HepG2 (cell line): ENCODE results near the gene PTGR3. TPM values are rescaled to one million over a fixed set of nuclear protein-coding genes. Genes with fewer than 3 reads are reported as not detected.

Experiments
- AGO1 ChIP-seq: fragments of 200-400 bp; formaldehyde crosslinking; IDR thresholded peaks from 2 replicates; pipeline ENCODE4 v1.6.1; 2017; ENCODE audit warnings: mild to moderate bottlenecking, low read depth, low read length, moderate library complexity; ENCODE audit not compliant: poor library complexity, severe bottlenecking
- CEBPG ChIP-seq: IDR thresholded peaks from 2 replicates; pipeline ENCODE4 v1.6.1; 2016
- ERF ChIP-seq: IDR thresholded peaks from 2 replicates; pipeline ENCODE4 v1.6.1; 2018; ENCODE audit warnings: missing biosample characterization, missing genetic modification reagents
- MZF1 ChIP-seq: sonication (generic); formaldehyde crosslinking; IDR thresholded peaks from 2 replicates; pipeline ENCODE4 v1.8.1; 2023; ENCODE audit warnings: mild to moderate bottlenecking, missing genetic modification reagents, borderline replicate concordance
- NR1H2 ChIP-seq: sonication (generic); formaldehyde crosslinking; IDR thresholded peaks from 2 replicates; pipeline ENCODE4 v1.8.1; 2022; ENCODE audit warnings: low read depth, missing genetic modification reagents, borderline replicate concordance
- PHF5A ChIP-seq: IDR thresholded peaks from one replicate; pipeline ENCODE4 v1.6.1; 2018; ENCODE audit warnings: low read depth, missing genetic modification reagents; ENCODE audit not compliant: unreplicated experiment
- PTBP1 ChIP-seq: fragments of 200-400 bp; formaldehyde crosslinking; IDR thresholded peaks from 2 replicates; pipeline ENCODE4 v1.6.1; 2018; ENCODE audit warnings: low read length, low read depth; ENCODE audit not compliant: poor library complexity, severe bottlenecking
- ZC3H4 ChIP-seq: sonication (generic); formaldehyde crosslinking; IDR thresholded peaks from 2 replicates; pipeline ENCODE4 v1.4.0; 2020; ENCODE audit warnings: missing genetic modification reagents, borderline replicate concordance
- ZNF251 ChIP-seq: sonication (generic); formaldehyde crosslinking; IDR thresholded peaks from 2 replicates; pipeline ENCODE4 v1.9.0; 2021; ENCODE audit warnings: mild to moderate bottlenecking, missing genetic modification reagents
- ZNF407 ChIP-seq: sonication (generic); formaldehyde crosslinking; IDR thresholded peaks from one replicate; pipeline ENCODE4 v1.5.1; 2020; ENCODE audit warnings: mild to moderate bottlenecking, missing genetic modification reagents; ENCODE audit errors: not compliant biosample characterization
- ZNF776 ChIP-seq: sonication (generic); formaldehyde crosslinking; IDR thresholded peaks from 2 replicates; pipeline ENCODE4 v1.4.0; 2020; ENCODE audit warnings: mild to moderate bottlenecking, missing genetic modification reagents
- ZSCAN20 ChIP-seq: sonication (generic); formaldehyde crosslinking; IDR thresholded peaks from 2 replicates; pipeline ENCODE4 v1.4.0; 2020; ENCODE audit warnings: missing genetic modification reagents, mild to moderate bottlenecking, borderline replicate concordance
- polyA plus RNA-seq, 8 experiments: library from polyadenylated mRNA; depleted of rRNA in 3 of 8; stranded (reverse) in 7 of 8; unstranded in 1 of 8; fragments of >200 nt; fragmentation: Illumina TruSeq in 4 of 8; extraction: Trizol in 4 of 8; gene quantifications; 2 replicates each; pipeline versions ENCODE4 v1.2.1 to v1.2.3, GENCODE V29; 2011 to 2016; ENCODE audit warnings: low read depth in 4 of 8, missing spikeins in 1 of 8, mixed read lengths in 1 of 8; ENCODE audit not compliant: insufficient read depth in 1 of 8
- total RNA-seq, 5 experiments: library from RNA; depleted of rRNA; stranded (reverse); fragments of >200 nt; fragmentation: Illumina TruSeq; extraction: Trizol; gene quantifications; 2 replicates each; pipeline ENCODE4 v1.2.3, GENCODE V29; 2016; ENCODE audit warnings: low read depth in 1 of 5
- TF ChIP-seq, protein P1 (sequence below): sonication (generic); formaldehyde crosslinking; IDR thresholded peaks from 2 replicates; pipeline ENCODE4 v1.8.1; 2023; ENCODE audit warnings: mild to moderate bottlenecking, missing genetic modification reagents, borderline replicate concordance

Gene PTGR3
- total and polyA plus RNA-seq, 2 of the 13 experiments (the other 11 are each of a cell fraction or from before 2014, with no cell fraction given): 11.5 to 25.3 TPM

DNA sequence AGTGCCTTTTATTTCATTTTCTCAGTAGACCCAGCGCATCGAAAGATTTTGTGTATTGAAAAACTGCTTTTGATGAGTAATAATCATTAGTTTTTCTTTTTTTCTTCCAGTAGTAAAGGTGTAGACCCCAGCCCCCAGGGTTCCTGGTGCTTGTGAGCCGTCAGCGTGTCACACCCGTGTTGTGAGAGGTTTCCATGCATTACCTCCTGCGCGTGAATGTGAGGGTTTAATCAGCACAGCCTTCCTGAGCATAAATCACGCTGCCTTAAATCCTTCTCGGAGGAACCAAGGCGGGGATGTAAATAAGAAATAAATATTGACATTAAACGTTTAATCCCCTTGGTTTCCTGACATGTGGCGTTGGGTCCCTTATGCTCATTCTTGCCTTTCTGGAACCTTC, 26.0 kb upstream of the PTGR3 start (continued):
- no peak for TF ChIP-seq CEBPG (CRISPR knock-in tag)
- no peak for TF ChIP-seq PHF5A
- TF ChIP-seq ZNF407 (CRISPR knock-in tag): no peak
- no peak for TF ChIP-seq ZC3H4 (CRISPR knock-in tag)
- no peak for TF ChIP-seq PTBP1
- TF ChIP-seq ZNF776 (CRISPR knock-in tag): no peak
- TF ChIP-seq NR1H2: no peak
- TF ChIP-seq ERF (CRISPR knock-in tag): no peak
- no peak for TF ChIP-seq MZF1 (CRISPR knock-in tag)
- TF ChIP-seq, protein P1, sequence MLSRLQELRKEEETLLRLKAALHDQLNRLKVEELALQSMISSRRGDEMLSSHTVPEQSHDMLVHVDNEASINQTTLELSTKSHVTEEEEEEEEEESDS (CRISPR knock-in tag): no peak
- no peak for TF ChIP-seq ZSCAN20
- TF ChIP-seq ZNF251: no peak
- no peak for TF ChIP-seq AGO1
